Hepatocyte (in vitro differentiated cells): ENCODE results near the gene PLCB4.

Experiments used
- EZH2 ChIP-seq: fragments of 200-600 bp; sonication (generic); IDR thresholded peaks from 2 replicates; pipeline ENCODE4 v1.6.1; 2016; ENCODE audit warnings: antibody characterized with exemption, mild to moderate bottlenecking, borderline replicate concordance
- EZH2phosphoT487 ChIP-seq: fragments of 200-600 bp; sonication (generic); IDR thresholded peaks from one replicate; pipeline ENCODE4 v1.6.1; 2018; ENCODE audit warnings: antibody characterized with exemption, mild to moderate bottlenecking, low read depth, moderate library complexity; ENCODE audit not compliant: unreplicated experiment, severe bottlenecking
- TF ChIP-seq, protein P1 (sequence below): fragments of 200-600 bp; sonication (generic); IDR thresholded peaks from 2 replicates; pipeline ENCODE4 v1.5.1; 2016; ENCODE audit warnings: antibody characterized with exemption, mild to moderate bottlenecking; ENCODE audit not compliant: poor library complexity

DNA sequence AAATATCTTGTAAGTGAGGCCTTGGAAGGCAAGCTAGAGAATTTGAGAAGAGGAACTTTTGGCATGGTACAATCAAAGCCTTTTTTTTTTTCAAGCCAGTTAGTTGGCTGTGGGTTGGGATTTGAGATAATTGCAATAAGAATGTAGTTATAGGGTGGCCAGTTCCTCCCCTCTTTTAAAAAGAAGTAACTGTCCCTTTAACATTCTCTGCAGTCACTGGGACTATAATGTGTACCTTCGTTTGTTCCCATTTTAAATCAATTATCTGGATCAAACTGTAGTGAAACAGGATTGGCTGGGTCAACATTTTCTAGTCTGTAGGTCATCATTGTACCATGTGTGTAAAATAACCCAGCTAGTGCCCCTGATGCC is 233.2 kb downstream of the PLCB4 start:
- TF ChIP-seq EZH2 (no peak), EZH2phosphoT487 (no peak)
- TF ChIP-seq, protein P1, sequence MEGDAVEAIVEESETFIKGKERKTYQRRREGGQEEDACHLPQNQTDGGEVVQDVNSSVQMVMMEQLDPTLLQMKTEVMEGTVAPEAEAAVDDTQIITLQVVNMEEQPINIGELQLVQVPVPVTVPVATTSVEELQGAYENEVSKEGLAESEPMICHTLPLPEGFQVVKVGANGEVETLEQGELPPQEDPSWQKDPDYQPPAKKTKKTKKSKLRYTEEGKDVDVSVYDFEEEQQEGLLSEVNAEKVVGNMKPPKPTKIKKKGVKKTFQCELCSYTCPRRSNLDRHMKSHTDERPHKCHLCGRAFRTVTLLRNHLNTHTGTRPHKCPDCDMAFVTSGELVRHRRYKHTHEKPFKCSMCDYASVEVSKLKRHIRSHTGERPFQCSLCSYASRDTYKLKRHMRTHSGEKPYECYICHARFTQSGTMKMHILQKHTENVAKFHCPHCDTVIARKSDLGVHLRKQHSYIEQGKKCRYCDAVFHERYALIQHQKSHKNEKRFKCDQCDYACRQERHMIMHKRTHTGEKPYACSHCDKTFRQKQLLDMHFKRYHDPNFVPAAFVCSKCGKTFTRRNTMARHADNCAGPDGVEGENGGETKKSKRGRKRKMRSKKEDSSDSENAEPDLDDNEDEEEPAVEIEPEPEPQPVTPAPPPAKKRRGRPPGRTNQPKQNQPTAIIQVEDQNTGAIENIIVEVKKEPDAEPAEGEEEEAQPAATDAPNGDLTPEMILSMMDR, result no peak
